T-helper 2 cell treated with Interferon-gamma antibody and Interleukin-4, amounts not matched to agents 5 μg/mL and 100 μg/mL, for 36 hours (primary cell): ENCODE measurements around the gene AAMDC.

ENCODE experiments used
- DNase-seq: peaks from one replicate; pipeline ENCODE4 v3.0.0; 2021; ENCODE audit warnings: low spot score
- H3K27ac Mint-ChIP-seq: one replicate; pipeline ENCODE4 v1.8.0; 2021; ENCODE audit warnings: mild to moderate bottlenecking, mixed read lengths
- H3K27me3 Mint-ChIP-seq: one replicate; pipeline ENCODE4 v1.8.0; 2021; ENCODE audit warnings: low read depth, mixed read lengths
- H3K36me3 Mint-ChIP-seq: one replicate; pipeline ENCODE4 v1.8.0; 2021; ENCODE audit warnings: low read depth, mixed read lengths
- H3K4me1 Mint-ChIP-seq: one replicate; pipeline ENCODE4 v1.8.0; 2021; ENCODE audit warnings: low read depth, mixed read lengths
- H3K4me3 Mint-ChIP-seq: one replicate; pipeline ENCODE4 v1.8.0; 2022; ENCODE audit warnings: mild to moderate bottlenecking, moderate library complexity, mixed read lengths
- H3K9me3 Mint-ChIP-seq: one replicate; pipeline ENCODE4 v1.8.0; 2021; ENCODE audit warnings: mixed read lengths

The AAMDC gene

GRCh38 chr11:77820565-77821348 lies at the start of gene AAMDC, which contains the start of gene RSF1:
Gene AAMDC (plus strand): TSS chr11:77821144. CDS start chr11:77842497, 21,353 bp downstream.
Gene RSF1 (minus strand): TSS chr11:77820722. CDS start chr11:77820714, 8 bp downstream.
- Mint-ChIP-seq H3K27ac (peak within 1 kb of the TSS; percentile 91), H3K4me3 (peak within 1 kb of the TSS; percentile 100), H3K4me1 (peaks cover 26% of the 10 kb centered on the region)

DNA sequence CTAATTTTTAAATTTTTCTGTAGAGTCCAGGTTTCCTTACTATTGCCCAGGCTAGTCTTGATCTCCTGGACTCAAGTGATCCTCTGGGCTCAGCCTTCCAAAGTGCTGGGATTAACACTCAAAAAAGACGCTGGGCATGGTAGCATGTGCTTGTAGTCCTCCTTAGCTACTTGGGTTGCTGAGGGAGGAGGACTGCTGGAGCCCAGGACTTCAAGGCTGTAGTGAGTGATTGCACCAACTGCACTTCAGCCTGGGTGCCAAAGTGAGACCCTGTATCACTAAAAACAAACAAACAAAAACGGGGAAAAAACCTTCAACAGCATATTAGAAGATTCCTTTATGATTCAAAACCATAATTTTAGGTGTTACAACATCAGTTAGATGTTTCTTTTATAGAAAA lies 45.0 kb upstream of the AAMDC start:
- H3K4me3 Mint-ChIP-seq, result no peak overlapping the region
- no peaks in the 10 kb centered on the region for H3K27me3 Mint-ChIP-seq
- H3K27ac Mint-ChIP-seq, result no peak overlapping the region
- H3K9me3 Mint-ChIP-seq, result no peaks in the 10 kb centered on the region
- peaks cover 20% of the 10 kb centered on the region for H3K4me1 Mint-ChIP-seq
- peaks cover 2% of the 10 kb centered on the region for H3K36me3 Mint-ChIP-seq
- no peak for DNase-seq

More at GRCh38 chr11:77820565-77821348, at the start of gene AAMDC, which contains the start of gene RSF1:
- no peaks in the 10 kb centered on the region for H3K9me3 Mint-ChIP-seq
- H3K27me3 Mint-ChIP-seq, result no peaks in the 10 kb centered on the region
- H3K36me3 Mint-ChIP-seq, result peaks cover 11% of the 10 kb centered on the region
- DNase-seq, result peak; percentile 96

DNA sequence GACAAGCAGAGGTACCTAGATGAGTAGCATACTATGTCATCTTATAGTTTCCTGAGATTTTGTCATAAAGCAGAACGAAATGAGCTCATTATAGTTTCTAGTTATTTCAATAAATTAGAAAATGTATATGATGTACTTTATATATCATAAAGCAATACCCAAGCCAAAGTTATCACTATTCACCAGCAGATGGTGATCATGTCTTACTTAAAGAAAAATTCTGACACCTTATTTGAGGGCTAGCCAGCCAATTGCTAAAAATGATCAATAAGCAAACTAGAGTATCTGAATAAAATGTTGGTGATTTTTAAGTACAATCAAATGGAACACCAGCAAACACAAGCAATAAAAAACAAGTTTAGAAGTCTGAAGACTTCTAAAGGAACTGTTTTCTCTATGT lies 44.5 kb upstream of the AAMDC start:
- no peaks in the 10 kb centered on the region for H3K27me3 Mint-ChIP-seq
- H3K9me3 Mint-ChIP-seq, result no peaks in the 10 kb centered on the region
- no peak overlapping the region for H3K4me3 Mint-ChIP-seq
- H3K27ac Mint-ChIP-seq, result no peak overlapping the region
- H3K4me1 Mint-ChIP-seq, result peaks cover 15% of the 10 kb centered on the region
- DNase-seq, result no peak
- H3K36me3 Mint-ChIP-seq, result peaks cover under 1% of the 10 kb centered on the region

- peaks cover 11% of the 10 kb centered on the region for H3K4me1 Mint-ChIP-seq
- no peak overlapping the region for H3K27ac Mint-ChIP-seq
- no peaks in the 10 kb centered on the region for H3K27me3 Mint-ChIP-seq
- no peak for DNase-seq
- H3K9me3 Mint-ChIP-seq, result no peaks in the 10 kb centered on the region
- H3K36me3 Mint-ChIP-seq, result peaks cover 4% of the 10 kb centered on the region
- H3K4me3 Mint-ChIP-seq, result no peak overlapping the region
Measured at GRCh38 chr11:77778118-77778517, 42.8 kb upstream of the AAMDC start.

DNA sequence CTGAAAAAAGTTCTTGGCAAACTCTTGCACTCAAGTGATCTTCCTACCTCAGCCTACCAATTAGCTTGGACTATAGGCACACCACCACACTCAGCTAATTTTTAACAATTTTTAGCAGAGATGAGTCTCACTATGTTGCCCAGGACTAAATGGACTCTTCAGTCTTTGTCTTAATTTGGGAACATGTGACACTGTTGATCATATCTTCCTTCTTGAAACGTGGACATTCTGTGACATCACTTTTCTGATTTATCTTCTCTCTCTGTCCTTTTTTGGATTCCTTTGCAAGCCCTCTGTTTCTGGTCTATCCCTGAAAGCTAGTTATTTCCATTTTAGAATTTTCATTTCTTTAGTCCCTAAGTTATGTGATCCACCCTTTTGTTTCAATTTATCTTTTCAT lies 42.4 kb upstream of the AAMDC start:
- peaks cover 11% of the 10 kb centered on the region for H3K4me1 Mint-ChIP-seq

GRCh38 chr11:77779935-77780334 lies 41.0 kb upstream of the AAMDC start:
- no peaks in the 10 kb centered on the region for H3K9me3 Mint-ChIP-seq
- DNase-seq, result no peak
- no peak overlapping the region for H3K4me3 Mint-ChIP-seq
- H3K4me1 Mint-ChIP-seq, result peaks cover 8% of the 10 kb centered on the region
- H3K27ac Mint-ChIP-seq, result no peak overlapping the region
- H3K27me3 Mint-ChIP-seq, result no peaks in the 10 kb centered on the region
- peaks cover 8% of the 10 kb centered on the region for H3K36me3 Mint-ChIP-seq

More for the DNA sequence above, 42.4 kb upstream of the AAMDC start:
- H3K27ac Mint-ChIP-seq, result no peak overlapping the region
- no peak for DNase-seq
- H3K27me3 Mint-ChIP-seq, result no peaks in the 10 kb centered on the region
- H3K36me3 Mint-ChIP-seq, result peaks cover 4% of the 10 kb centered on the region
- H3K4me3 Mint-ChIP-seq, result no peak overlapping the region
- H3K9me3 Mint-ChIP-seq, result no peaks in the 10 kb centered on the region

DNA sequence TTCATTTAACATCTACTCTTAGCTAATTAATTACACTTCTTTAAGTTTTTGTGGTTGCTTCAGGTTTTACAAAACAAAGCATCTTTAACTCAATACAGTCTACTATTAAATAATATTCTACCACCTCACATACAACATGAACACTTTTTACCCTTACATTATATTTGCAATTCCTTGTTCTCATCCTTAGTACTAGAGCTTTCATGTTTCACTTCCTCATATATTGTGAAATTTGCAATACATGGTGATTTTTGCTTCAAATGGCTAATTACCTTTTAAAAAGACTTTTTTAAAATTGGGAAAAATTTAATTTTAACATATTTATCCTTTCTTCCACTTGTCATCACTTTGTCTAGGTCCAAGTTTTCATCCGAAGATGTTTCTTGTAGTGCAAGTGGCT lies 37.9 kb upstream of the AAMDC start:
- Mint-ChIP-seq H3K27ac (no peak overlapping the region), H3K4me1 (peaks cover 8% of the 10 kb centered on the region), H3K4me3 (no peak overlapping the region), H3K9me3 (no peaks in the 10 kb centered on the region), H3K27me3 (no peaks in the 10 kb centered on the region), H3K36me3 (peaks cover 8% of the 10 kb centered on the region)
- no peak for DNase-seq

GRCh38 chr11:77784572-77784971 lies 36.4 kb upstream of the AAMDC start:
- no peak for DNase-seq
- no peak overlapping the region for H3K27ac Mint-ChIP-seq
- H3K9me3 Mint-ChIP-seq, result no peaks in the 10 kb centered on the region
- no peaks in the 10 kb centered on the region for H3K27me3 Mint-ChIP-seq
- H3K4me3 Mint-ChIP-seq, result no peak overlapping the region
- peaks cover 14% of the 10 kb centered on the region for H3K4me1 Mint-ChIP-seq
- peaks cover 11% of the 10 kb centered on the region for H3K36me3 Mint-ChIP-seq

DNA sequence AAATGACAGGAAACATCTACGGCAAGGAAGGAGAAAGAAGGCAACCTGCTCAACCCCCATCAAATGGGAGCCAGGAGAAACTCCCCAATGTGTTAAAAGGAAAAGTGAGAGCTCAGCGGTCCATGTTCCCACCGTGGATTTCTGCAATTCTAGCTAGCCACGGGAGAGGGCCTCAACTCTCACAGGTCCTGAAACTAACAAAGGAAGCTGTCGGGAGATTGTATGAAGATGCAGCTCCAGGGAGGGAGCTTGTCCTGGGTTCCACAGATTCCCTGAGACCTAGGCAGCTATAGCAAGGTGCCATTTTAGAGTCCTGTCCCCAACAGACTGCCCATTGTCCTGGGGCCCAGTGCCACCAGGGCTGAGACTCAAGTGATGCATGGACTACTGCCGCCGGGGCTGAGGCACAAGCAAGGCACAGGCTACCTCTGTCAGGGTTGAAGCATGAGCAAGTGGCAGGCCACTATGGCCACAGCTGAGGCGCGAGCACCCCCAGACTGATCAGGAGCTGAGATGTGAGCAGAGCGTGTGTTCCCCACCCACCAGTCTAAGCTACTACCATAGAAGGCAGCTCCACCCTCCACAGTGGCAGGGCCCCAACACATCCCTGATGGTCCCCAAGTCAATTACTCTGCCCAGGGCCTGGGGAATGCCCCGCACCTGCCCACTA lies 31.7 kb upstream of the AAMDC start:
- H3K4me3 Mint-ChIP-seq, result no peak overlapping the region
- peaks cover 15% of the 10 kb centered on the region for H3K4me1 Mint-ChIP-seq
- H3K36me3 Mint-ChIP-seq, result peaks cover 44% of the 10 kb centered on the region

GRCh38 chr11:77789731-77790476 lies 31.0 kb upstream of the AAMDC start:
- no peak overlapping the region for H3K4me3 Mint-ChIP-seq

More for the DNA sequence above, 31.7 kb upstream of the AAMDC start:
- Mint-ChIP-seq H3K27ac (no peak overlapping the region), H3K9me3 (peaks cover 31% of the 10 kb centered on the region), H3K27me3 (no peaks in the 10 kb centered on the region)
- no peak for DNase-seq

GRCh38 chr11:77791301-77791700 lies 29.6 kb upstream of the AAMDC start:
- Mint-ChIP-seq H3K4me1 (peaks cover 19% of the 10 kb centered on the region), H3K36me3 (peaks cover 55% of the 10 kb centered on the region), H3K27ac (no peak overlapping the region), H3K4me3 (no peak overlapping the region), H3K9me3 (peaks cover 31% of the 10 kb centered on the region), H3K27me3 (no peaks in the 10 kb centered on the region)
- no peak for DNase-seq

More at GRCh38 chr11:77789731-77790476, 31.0 kb upstream of the AAMDC start:
- no peaks in the 10 kb centered on the region for H3K27me3 Mint-ChIP-seq
- peaks cover 49% of the 10 kb centered on the region for H3K36me3 Mint-ChIP-seq
- H3K27ac Mint-ChIP-seq, result no peak overlapping the region
- H3K4me1 Mint-ChIP-seq, result peaks cover 19% of the 10 kb centered on the region
- peaks cover 31% of the 10 kb centered on the region for H3K9me3 Mint-ChIP-seq
- no peak for DNase-seq

DNA sequence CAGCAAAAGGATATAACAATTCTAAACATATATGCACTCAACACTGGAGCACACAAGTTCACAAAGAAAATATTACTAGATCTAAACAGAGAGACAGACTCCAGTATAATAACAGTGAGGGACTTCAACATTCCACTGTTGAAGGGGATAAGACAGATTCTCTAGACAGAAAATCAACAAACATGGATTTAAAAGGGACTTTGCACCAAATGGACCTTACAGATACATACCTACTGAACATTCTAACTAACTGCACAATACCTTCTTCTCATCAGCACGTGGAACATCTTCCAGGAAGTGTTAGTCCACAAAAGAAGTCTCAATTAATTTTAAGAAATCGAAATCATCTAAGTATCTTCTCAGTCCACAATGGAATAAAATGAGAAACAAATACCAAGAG lies 27.0 kb upstream of the AAMDC start:
- Mint-ChIP-seq H3K27me3 (no peaks in the 10 kb centered on the region), H3K27ac (no peak overlapping the region), H3K36me3 (peaks cover 65% of the 10 kb centered on the region), H3K4me3 (no peak overlapping the region), H3K9me3 (peaks cover 34% of the 10 kb centered on the region), H3K4me1 (peaks cover 15% of the 10 kb centered on the region)
- no peak for DNase-seq

DNA sequence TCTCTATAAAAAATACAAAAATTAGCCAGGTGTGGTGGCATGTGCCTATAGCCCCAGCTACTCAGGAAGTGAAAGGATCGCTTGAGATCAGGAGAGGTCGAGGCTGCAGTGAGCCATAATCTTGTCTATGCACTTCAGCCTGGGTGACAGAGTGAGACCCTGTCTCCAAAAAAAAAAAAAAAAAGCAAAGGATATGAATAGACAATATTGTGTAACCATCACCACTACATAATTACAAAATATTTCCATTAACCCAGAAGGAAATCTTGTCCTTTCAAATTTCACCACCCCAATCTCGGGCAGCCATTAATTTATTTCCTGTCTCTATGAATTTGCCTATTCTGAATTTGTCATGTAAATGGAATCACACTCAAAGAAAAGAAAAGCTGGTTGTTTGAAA lies 21.6 kb upstream of the AAMDC start:
- Mint-ChIP-seq H3K27me3 (no peaks in the 10 kb centered on the region), H3K36me3 (peaks cover 25% of the 10 kb centered on the region), H3K9me3 (peaks cover 3% of the 10 kb centered on the region), H3K4me1 (peaks cover 15% of the 10 kb centered on the region), H3K4me3 (no peak overlapping the region), H3K27ac (no peak overlapping the region)
- DNase-seq, result no peak

DNA sequence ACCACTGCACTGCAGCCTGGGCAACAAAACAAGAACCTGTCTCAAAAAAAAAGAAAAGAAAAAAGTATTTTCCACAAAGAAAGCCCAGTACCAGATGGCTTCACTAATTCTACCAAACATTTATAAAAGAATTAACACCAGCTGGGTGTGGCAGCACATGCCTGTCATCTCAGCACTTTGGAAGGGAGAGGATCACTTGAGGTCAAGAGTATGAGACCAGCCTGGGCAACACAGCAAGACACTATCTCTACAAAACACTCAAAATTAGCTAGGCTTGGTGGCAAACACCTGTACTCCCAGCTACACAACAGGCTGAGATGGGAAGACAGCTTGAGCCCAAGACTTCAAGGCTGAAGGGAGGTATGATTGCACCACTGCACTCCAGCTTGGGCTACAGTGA lies 20.5 kb upstream of the AAMDC start:
- DNase-seq, result no peak
- H3K27me3 Mint-ChIP-seq, result no peaks in the 10 kb centered on the region
- H3K4me1 Mint-ChIP-seq, result peaks cover 11% of the 10 kb centered on the region
- H3K4me3 Mint-ChIP-seq, result no peak overlapping the region
- peaks cover 15% of the 10 kb centered on the region for H3K36me3 Mint-ChIP-seq
- H3K27ac Mint-ChIP-seq, result no peak overlapping the region
- H3K9me3 Mint-ChIP-seq, result peaks cover 3% of the 10 kb centered on the region
